ENCODE data around the gene CCL25.
A peak's percentile ranks its signal among the peaks of the same experiment; 100 is the strongest.
"Not testable (repeated sequence)": the region's sequence is repeated elsewhere in the genome, so short reads cannot be mapped to it uniquely, and the experiment has no call there.

Gene CCL25

DNA sequence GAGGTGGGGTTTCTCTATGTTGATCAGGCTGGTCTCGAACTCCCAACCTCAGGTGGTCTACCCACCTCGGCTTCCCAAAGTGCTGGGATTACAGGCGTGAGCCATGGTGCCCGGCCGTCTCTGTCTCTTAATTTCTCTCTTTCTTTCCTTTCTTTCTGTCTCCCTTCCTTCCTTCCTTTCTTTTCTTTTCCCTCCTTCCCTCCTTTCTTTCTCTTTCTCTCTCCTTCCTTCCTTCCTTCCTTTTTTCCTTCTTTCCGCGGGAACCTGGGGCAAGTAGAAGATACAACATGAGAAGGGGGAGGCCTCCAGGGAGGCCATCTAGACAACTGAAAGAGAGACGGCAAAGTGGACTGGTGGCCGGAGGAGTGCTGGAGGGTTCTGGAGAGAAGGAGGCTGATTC lies 31.9 kb upstream of the CCL25 start:
- TF ChIP-seq, protein P1, sequence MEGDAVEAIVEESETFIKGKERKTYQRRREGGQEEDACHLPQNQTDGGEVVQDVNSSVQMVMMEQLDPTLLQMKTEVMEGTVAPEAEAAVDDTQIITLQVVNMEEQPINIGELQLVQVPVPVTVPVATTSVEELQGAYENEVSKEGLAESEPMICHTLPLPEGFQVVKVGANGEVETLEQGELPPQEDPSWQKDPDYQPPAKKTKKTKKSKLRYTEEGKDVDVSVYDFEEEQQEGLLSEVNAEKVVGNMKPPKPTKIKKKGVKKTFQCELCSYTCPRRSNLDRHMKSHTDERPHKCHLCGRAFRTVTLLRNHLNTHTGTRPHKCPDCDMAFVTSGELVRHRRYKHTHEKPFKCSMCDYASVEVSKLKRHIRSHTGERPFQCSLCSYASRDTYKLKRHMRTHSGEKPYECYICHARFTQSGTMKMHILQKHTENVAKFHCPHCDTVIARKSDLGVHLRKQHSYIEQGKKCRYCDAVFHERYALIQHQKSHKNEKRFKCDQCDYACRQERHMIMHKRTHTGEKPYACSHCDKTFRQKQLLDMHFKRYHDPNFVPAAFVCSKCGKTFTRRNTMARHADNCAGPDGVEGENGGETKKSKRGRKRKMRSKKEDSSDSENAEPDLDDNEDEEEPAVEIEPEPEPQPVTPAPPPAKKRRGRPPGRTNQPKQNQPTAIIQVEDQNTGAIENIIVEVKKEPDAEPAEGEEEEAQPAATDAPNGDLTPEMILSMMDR (IDR thresholded peaks at IDR 0.05; ENCODE audit: unreplicated experiment in 3 of 3) = no peak
- Mint-ChIP-seq H3K27ac (peak overlapping the region in 2 of 3 experiments; percentile 10 to 62), H3K4me1 (peaks cover 16% of the 10 kb centered on the region), H3K36me3 (ENCODE audit: low read depth) (peaks cover 11% of the 10 kb centered on the region), H3K4me3 (no peak overlapping the region), H3K9me3 (no peaks in the 10 kb centered on the region), H3K27me3 (ENCODE audit: low read depth) (peaks cover 3% of the 10 kb centered on the region)

- peaks cover 11% of the 10 kb centered on the region for H3K36me3 Mint-ChIP-seq (ENCODE audit: low read depth)
- H3K9me3 Mint-ChIP-seq = no peaks in the 10 kb centered on the region
- H3K4me1 Mint-ChIP-seq = peaks cover 16% of the 10 kb centered on the region
- peak overlapping the region in 1 of 3 experiments; percentile 10 for H3K27ac Mint-ChIP-seq
- TF ChIP-seq, protein P1 (IDR thresholded peaks at IDR 0.05; ENCODE audit: unreplicated experiment in 3 of 3) = no peak
- H3K27me3 Mint-ChIP-seq (ENCODE audit: low read depth) = peaks cover 3% of the 10 kb centered on the region
- no peak overlapping the region for H3K4me3 Mint-ChIP-seq
Observed at GRCh38 chr19:8021374-8021773, 31.2 kb upstream of the CCL25 start.

- no peaks in the 10 kb centered on the region for H3K9me3 Mint-ChIP-seq
- H3K27me3 Mint-ChIP-seq (ENCODE audit: low read depth) = peaks cover 3% of the 10 kb centered on the region
- H3K36me3 Mint-ChIP-seq (ENCODE audit: low read depth) = peaks cover 9% of the 10 kb centered on the region
- H3K27ac Mint-ChIP-seq = no peak overlapping the region
- H3K4me1 Mint-ChIP-seq = peaks cover 16% of the 10 kb centered on the region
- H3K4me3 Mint-ChIP-seq = no peak overlapping the region
- TF ChIP-seq, protein P1 (IDR thresholded peaks at IDR 0.05; ENCODE audit: unreplicated experiment in 3 of 3) = no peak
Observed at GRCh38 chr19:8022275-8022674, 30.3 kb upstream of the CCL25 start.

DNA sequence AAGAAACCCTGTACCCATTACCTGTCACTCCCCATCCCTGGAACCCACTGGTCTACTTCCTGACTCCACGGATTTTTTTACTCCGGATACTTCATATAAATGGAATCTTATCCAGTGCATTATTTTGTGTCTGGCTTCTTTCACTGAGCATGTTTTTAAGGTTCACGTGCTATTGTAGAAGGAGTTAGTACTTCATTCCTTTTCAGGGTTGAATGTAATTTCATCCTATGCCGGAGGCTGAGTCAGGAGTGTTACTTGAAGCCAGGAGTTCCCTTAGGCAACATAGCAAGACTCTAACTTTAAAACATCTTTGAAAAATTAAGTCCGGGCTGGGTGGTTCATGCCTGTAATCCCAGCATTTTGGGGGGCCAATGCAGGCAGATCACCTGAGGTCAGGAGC lies 29.2 kb upstream of the CCL25 start:
- Mint-ChIP-seq H3K36me3 (ENCODE audit: low read depth) (peaks cover 7% of the 10 kb centered on the region), H3K9me3 (no peaks in the 10 kb centered on the region), H3K27ac (no peak overlapping the region), H3K4me1 (peaks cover 17% of the 10 kb centered on the region), H3K27me3 (ENCODE audit: low read depth) (peaks cover 3% of the 10 kb centered on the region), H3K4me3 (no peak overlapping the region)
- TF ChIP-seq, protein P1 (IDR thresholded peaks at IDR 0.05; ENCODE audit: unreplicated experiment in 3 of 3) = no peak

GRCh38 chr19:8024256-8024655 lies 28.3 kb upstream of the CCL25 start:
- H3K4me1 Mint-ChIP-seq = peaks cover 26% of the 10 kb centered on the region
- not testable (repeated sequence) for H3K27ac Mint-ChIP-seq; H3K27me3 Mint-ChIP-seq (ENCODE audit: low read depth); H3K4me3 Mint-ChIP-seq; H3K36me3 Mint-ChIP-seq (ENCODE audit: low read depth); H3K9me3 Mint-ChIP-seq

DNA sequence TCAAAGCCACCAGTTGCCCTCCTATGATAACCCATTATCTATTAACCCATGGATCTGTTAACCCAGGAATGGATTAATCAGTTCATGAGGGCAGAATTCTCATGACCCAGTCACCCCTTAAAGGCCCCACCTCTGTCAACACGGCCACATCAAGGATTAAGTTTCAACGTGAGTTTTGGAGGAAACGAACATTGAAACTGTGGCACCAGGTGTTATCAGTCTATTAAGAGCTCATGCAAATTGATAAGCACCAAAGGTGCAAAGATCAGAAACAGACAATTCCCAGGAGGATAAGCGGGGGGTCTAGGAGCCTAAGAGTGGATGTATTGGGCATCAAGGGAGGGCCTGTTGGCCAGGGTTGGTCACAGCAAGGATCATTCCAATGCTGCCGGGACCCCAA lies 27.2 kb upstream of the CCL25 start:
- Mint-ChIP-seq H3K27ac (no peak overlapping the region), H3K4me3 (no peak overlapping the region), H3K36me3 (ENCODE audit: low read depth) (peaks cover 7% of the 10 kb centered on the region), H3K27me3 (ENCODE audit: low read depth) (no peaks in the 10 kb centered on the region), H3K4me1 (peaks cover 30% of the 10 kb centered on the region), H3K9me3 (no peaks in the 10 kb centered on the region)
- TF ChIP-seq, protein P1 (IDR thresholded peaks at IDR 0.05; ENCODE audit: unreplicated experiment in 3 of 3) = no peak
